ENCODE measurements around the gene PDCD1LG2.
"Not testable (repeated sequence)": the region's sequence is repeated elsewhere in the genome, so short reads cannot be mapped to it uniquely, and the experiment has no call there.

Gene PDCD1LG2

DNA sequence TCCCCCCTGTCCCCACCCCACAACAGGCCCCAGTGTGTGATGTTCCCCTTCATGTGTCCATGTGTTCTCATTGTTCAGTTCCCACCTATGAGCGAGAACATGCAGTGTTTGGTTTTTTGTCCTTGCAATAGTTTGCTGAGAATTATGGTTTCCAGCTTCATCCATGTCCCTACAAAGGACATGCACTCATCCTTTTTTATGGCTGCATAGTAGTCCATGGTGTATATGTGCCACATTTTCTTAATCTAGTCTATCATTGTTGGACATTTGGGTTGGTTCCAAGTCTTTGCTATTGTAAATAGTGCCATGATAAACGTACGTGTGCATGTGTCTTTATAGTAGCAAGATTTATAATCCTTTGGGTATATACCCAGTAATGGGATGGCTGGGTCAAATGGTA is 15.6 kb upstream of the PDCD1LG2 start:
- DNase-seq: not testable (repeated sequence)

- no peak for DNase-seq
Measured at GRCh38 chr9:5499157-5499556, 11.2 kb upstream of the PDCD1LG2 start.

DNA sequence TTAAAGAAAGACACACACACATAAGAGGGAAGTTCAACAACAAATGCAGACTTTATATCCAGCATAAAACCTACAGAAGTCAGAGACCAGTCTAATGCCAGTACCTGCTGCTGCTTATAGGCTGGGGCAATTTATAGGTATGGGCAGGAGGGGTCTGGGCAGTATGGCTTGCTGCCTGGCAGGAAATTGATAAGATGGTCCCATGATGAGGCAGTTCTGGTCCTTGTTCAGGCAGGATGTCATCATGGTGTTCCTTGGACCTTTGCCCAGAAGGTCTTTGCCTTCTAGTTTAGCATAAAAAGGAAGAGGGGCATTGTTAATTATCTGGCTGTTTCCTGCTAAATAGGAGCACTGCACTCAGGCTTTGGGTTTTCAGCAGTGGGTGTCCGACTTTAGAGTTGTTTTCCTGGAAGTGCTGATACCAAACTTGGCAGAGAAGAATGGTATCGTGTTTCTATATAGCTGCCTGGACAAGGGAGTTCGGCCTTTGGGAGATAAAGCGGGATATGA is 10.4 kb upstream of the PDCD1LG2 start:
- no peak for DNase-seq

GRCh38 chr9:5500441-5501235 is 9.7 kb upstream of the PDCD1LG2 start:
- no peak for DNase-seq

GRCh38 chr9:5502553-5502952 is 7.8 kb upstream of the PDCD1LG2 start:
- no peak for DNase-seq

GRCh38 chr9:5509573-5509972 is 758 bp upstream of the PDCD1LG2 start:
- no peak for DNase-seq

GRCh38 chr9:5510989-5511388 is 658 bp downstream of the PDCD1LG2 start:
- no peak for DNase-seq

DNA sequence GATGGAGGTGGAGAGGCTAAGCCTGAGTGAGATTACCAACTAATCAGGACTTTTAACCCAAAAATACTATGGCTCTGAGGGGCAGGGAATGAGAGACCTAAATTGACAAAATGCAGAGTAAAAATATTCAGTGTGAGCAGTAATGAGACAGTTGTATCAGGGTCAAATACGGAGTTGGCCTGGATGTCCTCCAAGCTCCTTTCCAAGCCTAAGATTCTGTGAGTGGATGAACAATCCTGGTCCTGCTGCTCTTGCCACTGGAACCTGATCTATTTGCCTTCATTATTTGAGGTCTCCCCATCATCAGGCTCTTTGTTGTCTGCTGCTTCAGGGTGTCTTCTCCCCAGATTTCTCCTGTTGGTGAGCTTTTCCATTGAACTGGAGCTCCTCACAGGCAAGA is 1.1 kb downstream of the PDCD1LG2 start:
- DNase-seq: no peak

DNA sequence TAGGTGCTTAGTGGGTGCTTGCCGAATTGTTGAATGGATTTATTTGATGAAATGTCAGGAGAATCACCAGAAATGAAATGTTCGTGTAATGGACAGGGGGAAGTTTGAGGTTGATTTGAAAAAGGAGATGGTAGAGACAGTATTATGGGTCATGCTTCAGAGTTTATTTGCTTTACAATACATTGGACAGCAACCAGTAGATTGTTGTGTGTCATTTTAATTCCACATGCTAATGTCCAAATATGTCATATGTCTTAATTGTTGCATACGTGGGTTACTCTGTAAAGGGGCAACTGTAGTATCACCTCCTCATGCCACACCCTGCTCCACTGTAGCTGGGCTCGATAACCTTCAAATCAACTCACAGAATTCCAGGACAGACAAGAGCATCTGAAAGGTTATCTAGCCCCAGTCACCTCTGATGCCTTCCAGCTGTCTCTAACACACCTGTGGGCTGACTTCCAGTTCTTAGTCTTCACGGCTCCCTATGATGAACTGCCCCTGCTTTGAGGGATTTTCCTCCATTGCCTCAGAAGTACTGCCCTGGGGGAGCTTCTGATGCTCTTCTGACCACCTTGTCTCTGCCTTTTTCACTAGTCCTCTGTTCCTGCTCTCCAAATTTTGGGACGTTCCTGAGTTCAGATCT is 1.7 kb downstream of the PDCD1LG2 start:
- DNase-seq: no peak

DNA sequence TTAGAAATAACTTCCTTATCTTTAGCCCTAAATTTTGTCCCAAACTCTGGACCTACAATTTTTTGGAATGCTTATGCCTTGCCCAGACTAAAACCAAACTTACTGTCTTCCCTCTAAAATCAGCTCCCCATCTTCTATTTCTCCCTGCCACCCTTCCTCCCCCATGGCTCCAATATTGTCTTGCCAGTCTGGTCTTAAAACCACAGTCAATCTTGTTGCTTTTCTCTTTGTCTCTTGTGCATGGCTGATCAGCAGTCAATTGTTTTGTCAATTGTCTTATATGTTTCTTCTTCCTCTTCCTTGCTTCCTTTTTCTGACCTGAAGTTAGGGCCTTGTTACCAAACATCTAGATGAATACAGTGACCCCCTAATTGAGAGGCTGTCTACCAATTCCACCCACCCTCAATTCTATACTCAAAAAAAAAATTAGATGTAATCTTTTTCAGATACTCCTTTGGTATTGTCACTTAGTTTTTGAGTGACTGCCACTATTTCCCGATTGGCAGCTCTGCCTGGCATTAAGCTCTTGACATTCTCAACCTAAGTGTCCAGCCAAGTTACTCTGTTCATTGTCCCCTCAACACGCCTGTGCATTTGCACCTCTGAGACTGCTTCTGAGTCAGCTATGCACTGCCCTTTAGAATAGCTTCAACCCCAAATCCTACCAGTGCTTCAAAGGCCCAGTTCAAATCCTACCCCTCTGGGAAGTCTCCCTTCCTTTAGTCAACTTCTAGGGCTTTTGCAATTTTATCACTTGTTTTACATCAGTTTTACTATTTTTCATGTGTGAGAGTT is 2.5 kb downstream of the PDCD1LG2 start:
- DNase-seq: no peak

- DNase-seq: no peak
Measured at GRCh38 chr9:5513966-5514616, 3.8 kb downstream of the PDCD1LG2 start.

DNA sequence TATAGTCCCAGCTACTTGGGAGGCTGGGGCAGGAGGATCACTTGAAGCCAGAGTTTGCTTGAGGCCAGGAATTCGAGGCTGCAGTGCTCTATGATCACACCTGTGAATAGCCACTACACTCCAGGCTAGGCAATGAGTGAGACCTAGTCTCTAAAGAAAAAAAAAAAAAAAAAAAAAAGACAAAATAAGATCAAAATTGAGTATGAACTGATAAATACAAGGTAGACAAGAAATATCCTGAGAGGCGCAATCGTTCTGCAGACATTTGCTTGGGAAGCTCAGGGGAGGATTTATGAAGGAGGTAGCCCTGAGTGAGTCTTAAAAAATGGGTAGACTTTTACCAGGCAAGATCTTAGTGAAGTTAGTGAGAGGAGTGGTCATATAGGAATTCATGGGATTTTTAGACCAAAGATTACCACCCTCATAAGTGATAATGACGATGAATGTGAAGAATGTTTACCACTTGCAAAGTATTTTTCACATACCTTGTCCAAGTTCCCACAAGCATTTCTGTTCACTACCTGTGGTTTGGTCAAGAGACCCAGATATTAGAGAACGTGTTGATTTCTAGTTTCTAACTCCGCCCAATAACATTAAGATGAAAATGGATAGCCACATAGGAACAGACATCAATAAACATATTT is 4.4 kb downstream of the PDCD1LG2 start:
- no peak for DNase-seq

GRCh38 chr9:5515261-5515650 is 4.9 kb downstream of the PDCD1LG2 start:
- DNase-seq: no peak

DNA sequence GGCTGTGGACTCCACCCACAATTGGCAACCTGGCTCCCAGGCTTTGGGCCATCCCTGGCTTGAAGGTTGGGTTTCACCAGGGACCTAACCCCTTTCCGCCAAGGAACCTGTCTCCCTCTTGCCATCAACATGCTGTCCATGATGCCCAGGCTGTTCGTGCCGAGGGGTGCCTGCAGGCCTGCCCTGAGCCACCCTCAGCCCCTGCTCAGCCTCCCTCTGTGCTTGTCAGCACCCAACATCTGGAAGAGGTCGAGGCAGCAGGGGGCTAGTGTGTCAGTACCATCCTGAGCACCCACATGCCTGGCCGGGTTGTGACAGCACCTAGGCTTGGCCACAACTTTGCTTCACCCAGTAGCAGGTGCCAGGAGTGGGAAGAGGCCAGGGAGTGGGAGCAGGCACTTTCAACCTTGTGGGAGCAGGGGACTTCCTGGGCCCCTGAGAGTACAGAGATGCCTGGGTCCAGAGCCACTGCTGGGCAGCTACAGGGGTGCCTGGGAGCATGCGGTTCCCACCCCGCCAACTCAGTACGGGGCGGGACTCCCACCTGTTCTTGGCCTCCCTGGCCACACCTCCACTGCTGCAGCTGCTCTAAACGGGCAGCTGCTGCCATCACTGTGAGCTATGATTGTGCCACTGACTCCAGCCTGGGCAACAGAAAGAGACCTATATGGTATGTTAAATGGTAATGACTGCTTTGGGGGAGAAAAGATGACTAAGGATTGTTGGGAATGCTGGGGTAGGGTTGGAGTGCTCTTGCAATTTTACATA is 6.3 kb downstream of the PDCD1LG2 start:
- no peak for DNase-seq

DNA sequence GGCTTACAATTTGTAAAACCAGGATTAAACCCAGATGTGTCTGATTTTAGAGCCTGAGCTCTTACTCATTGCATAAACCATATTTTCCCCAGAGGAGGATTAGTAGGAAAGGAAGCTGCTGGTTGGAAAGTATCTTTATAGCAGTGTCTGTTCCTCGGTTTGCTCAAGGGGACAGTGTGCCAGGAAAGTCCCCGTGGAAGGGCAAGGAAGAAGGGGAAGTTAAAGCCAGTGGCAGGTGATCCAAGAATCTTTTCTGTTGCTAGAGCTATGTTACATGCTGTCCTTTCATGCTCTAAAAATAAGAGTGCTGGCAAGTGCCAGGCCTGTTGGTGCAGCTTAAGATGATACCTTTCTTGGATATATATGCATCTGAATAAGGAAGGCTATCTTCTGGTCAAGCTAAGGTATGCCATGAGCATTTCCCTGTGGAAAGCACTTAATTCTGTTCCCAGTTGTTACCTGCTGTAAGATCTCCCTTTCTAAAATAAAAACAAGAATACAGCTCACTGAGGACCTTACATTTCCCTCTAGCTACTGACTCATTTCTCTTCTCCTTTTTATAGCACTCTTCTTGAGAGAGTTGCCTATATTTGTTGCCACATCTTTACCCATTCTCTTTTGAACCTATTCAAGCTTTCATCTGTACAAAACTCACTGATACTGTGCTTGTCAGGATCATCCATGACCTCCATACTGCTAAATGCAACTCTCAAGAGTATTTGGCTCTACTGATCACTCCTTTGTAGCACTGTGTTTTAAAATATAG is 8.0 kb downstream of the PDCD1LG2 start:
- DNase-seq: no peak

DNA sequence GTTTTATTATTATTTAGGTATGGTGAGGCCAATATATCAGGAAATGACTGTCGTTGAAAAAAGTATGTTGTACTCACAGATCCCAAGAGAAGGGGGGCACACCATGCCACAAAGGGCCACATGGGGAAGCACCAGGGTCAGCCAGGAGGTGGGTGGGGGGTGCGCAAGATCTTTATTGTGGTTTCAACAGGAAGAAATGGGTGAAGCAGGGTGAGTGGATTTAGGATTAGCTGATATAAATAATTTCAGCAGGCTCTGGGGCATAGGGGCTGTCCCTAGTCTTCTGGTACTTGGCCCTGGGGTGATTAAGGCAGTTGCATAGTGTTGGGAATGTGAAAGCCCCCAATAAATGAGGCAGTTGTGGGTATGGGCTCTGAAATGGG is 8.6 kb downstream of the PDCD1LG2 start:
- DNase-seq: no peak

- DNase-seq: no peak
Measured at GRCh38 chr9:5524090-5524489, 13.8 kb downstream of the PDCD1LG2 start.

- DNase-seq: no peak
Measured at GRCh38 chr9:5529683-5530221, 19.4 kb downstream of the PDCD1LG2 start.

- DNase-seq: no peak
Measured at GRCh38 chr9:5531101-5531882, 21.0 kb downstream of the PDCD1LG2 start.

GRCh38 chr9:5532306-5532705 is 22.0 kb downstream of the PDCD1LG2 start:
- DNase-seq: no peak
